Endodermal cell (in vitro differentiated cells): Measurements from ENCODE around the gene QTRT2. TPM values are rescaled to one million over a fixed set of nuclear protein-coding genes. Genes with fewer than 3 reads are reported as not detected.
A peak's percentile ranks its signal among the peaks of the same experiment; 100 is the strongest.

Experiments used
- DNase-seq: peaks from one replicate; pipeline ENCODE4 v3.0.0-alpha.2; 2017
- H3K27ac ChIP-seq: 2 replicates; pipeline ENCODE4 v1.5.1; 2013; ENCODE audit warnings: mild to moderate bottlenecking, low read depth, low read length, moderate library complexity
- H3K27me3 ChIP-seq: 2 replicates; pipeline ENCODE4 v1.6.1; 2013; ENCODE audit warnings: mild to moderate bottlenecking, low read length, moderate library complexity; ENCODE audit not compliant: insufficient read depth, control insufficient read depth, poor library complexity, severe bottlenecking
- H3K36me3 ChIP-seq: 2 replicates; pipeline ENCODE4 v1.7.0; 2013; ENCODE audit warnings: mild to moderate bottlenecking, low read length, moderate library complexity; ENCODE audit not compliant: control insufficient read depth, insufficient read depth
- H3K4me1 ChIP-seq: one replicate; pipeline ENCODE4 v1.7.0; 2013; ENCODE audit warnings: low read length; ENCODE audit not compliant: control insufficient read depth, insufficient read depth
- H3K4me3 ChIP-seq: 2 replicates; pipeline ENCODE4 v1.5.1; 2013; ENCODE audit warnings: mild to moderate bottlenecking, low read length, moderate library complexity
- H3K9ac ChIP-seq: 2 replicates; pipeline ENCODE4 v1.6.1; 2013; ENCODE audit warnings: mild to moderate bottlenecking, low read length, moderate library complexity; ENCODE audit not compliant: poor library complexity, severe bottlenecking; ENCODE audit errors: extremely low read depth
- H3K9me3 ChIP-seq: 2 replicates; pipeline ENCODE4 v1.6.1; 2013; ENCODE audit warnings: mild to moderate bottlenecking, low read length, moderate library complexity; ENCODE audit not compliant: control insufficient read depth
- H3K27ac Mint-ChIP-seq: 2 replicates; pipeline ENCODE4 v1.8.0; 2020; ENCODE audit warnings: mixed read lengths
- H3K27me3 Mint-ChIP-seq: 2 replicates; pipeline ENCODE4 v1.8.0; 2021; ENCODE audit warnings: mild to moderate bottlenecking, mixed read lengths; ENCODE audit not compliant: insufficient read depth
- H3K36me3 Mint-ChIP-seq: 2 replicates; pipeline ENCODE4 v1.8.0; 2020; ENCODE audit warnings: low read depth, mixed read lengths
- H3K4me1 Mint-ChIP-seq: 2 replicates; pipeline ENCODE4 v1.8.0; 2020; ENCODE audit warnings: mixed read lengths
- H3K4me3 Mint-ChIP-seq: 2 replicates; pipeline ENCODE4 v1.8.0; 2020; ENCODE audit warnings: mild to moderate bottlenecking, moderate library complexity, mixed read lengths
- H3K9me3 Mint-ChIP-seq: 2 replicates; pipeline ENCODE4 v1.8.0; 2020; ENCODE audit warnings: mild to moderate bottlenecking, mixed read lengths
- CTCF ChIP-seq: fragments of 200-600 bp; sonication (generic); conservative IDR thresholded peaks from 2 replicates; pipeline ENCODE4 v1.5.0; 2021; ENCODE audit warnings: antibody characterized with exemption, mild to moderate bottlenecking
- WGBS, 2 experiments: methylation state at CpG; one replicate each; pipeline versions ENCODE4 v1.1.5 to v1.1.7; 2013; ENCODE audit warnings: missing lambda C conversion rate in 2 of 2, mixed read lengths in 1 of 2; ENCODE audit not compliant: insufficient coverage in 1 of 2, insufficient read length in 1 of 2; 5-methylcytosine and 5-hydroxymethylcytosine counted together
- total RNA-seq, 2 donors: library from RNA; stranded (reverse); fragmentation: NEBNext Ultra II Directional in 1 of 2; extraction: Animal tissue kit (Norgen Biotek cat#: 25700) in 1 of 2; gene quantifications; 2 replicates in 1 of 2; 3 replicates in 1 of 2; pipeline ENCODE4 v1.2.1, GENCODE V29; 2021

Gene QTRT2
- total RNA-seq, 2 donors from 2014 or later = 33.0 to 37.7 TPM

GRCh38 chr3:114057011-114057347 is 442 bp downstream of the QTRT2 start:
- Histone ChIP-seq H3K27me3 (no peaks in the 10 kb centered on the region), H3K9me3 (no peaks in the 10 kb centered on the region), H3K4me3 (peak overlapping the region; percentile 99), H3K9ac (peak overlapping the region; percentile 90), H3K27ac (peak overlapping the region; percentile 0), H3K4me1 (no peaks in the 10 kb centered on the region), H3K36me3 (peaks cover 8% of the 10 kb centered on the region)
- H3K27me3 Mint-ChIP-seq = no peaks in the 10 kb centered on the region
- TF ChIP-seq CTCF = no peak
- 0% methylated on average over 7 to 8 of the region's 8 CpGs for WGBS, 2 experiments
- H3K9me3 Mint-ChIP-seq = no peaks in the 10 kb centered on the region
- H3K36me3 Mint-ChIP-seq = no peaks in the 10 kb centered on the region
- no peak for DNase-seq
- H3K4me1 Mint-ChIP-seq = peaks cover 10% of the 10 kb centered on the region
- peak overlapping the region; percentile 86 for H3K4me3 Mint-ChIP-seq
- peak overlapping the region; percentile 99 for H3K27ac Mint-ChIP-seq

- 91 to 100% methylated on average over 1 to 8 of the region's 8 CpGs for WGBS, 2 experiments
- no peaks in the 10 kb centered on the region for H3K9me3 ChIP-seq
- peaks cover 10% of the 10 kb centered on the region for H3K4me1 Mint-ChIP-seq
- no peak for TF ChIP-seq CTCF
- no peaks in the 10 kb centered on the region for H3K36me3 Mint-ChIP-seq
- no peaks in the 10 kb centered on the region for H3K27me3 Mint-ChIP-seq
- no peaks in the 10 kb centered on the region for H3K4me1 ChIP-seq
- no peaks in the 10 kb centered on the region for H3K9me3 Mint-ChIP-seq
- no peak overlapping the region for H3K4me3 ChIP-seq
- H3K27ac ChIP-seq = no peak overlapping the region
- H3K4me3 Mint-ChIP-seq = peak overlapping the region; percentile 86
- H3K9ac ChIP-seq = no peak overlapping the region
- peaks cover 8% of the 10 kb centered on the region for H3K36me3 ChIP-seq
- no peaks in the 10 kb centered on the region for H3K27me3 ChIP-seq
- no peak for DNase-seq
- no peak overlapping the region for H3K27ac Mint-ChIP-seq
These were observed 2.1 kb downstream of the QTRT2 start for GRCh38 chr3:114058646-114059045.

GRCh38 chr3:114060906-114061655 is 4.5 kb downstream of the QTRT2 start:
- Histone ChIP-seq H3K9ac (no peak overlapping the region), H3K36me3 (peaks cover 23% of the 10 kb centered on the region), H3K4me1 (no peaks in the 10 kb centered on the region), H3K9me3 (no peaks in the 10 kb centered on the region), H3K27ac (no peak overlapping the region), H3K4me3 (no peak overlapping the region), H3K27me3 (no peaks in the 10 kb centered on the region)
- 95% methylated on average over 6 to 8 of the region's 8 CpGs for WGBS, 2 experiments
- Mint-ChIP-seq H3K4me1 (peaks cover 6% of the 10 kb centered on the region), H3K4me3 (no peak overlapping the region), H3K27me3 (no peaks in the 10 kb centered on the region), H3K9me3 (no peaks in the 10 kb centered on the region), H3K36me3 (peaks cover 6% of the 10 kb centered on the region), H3K27ac (peak overlapping the region; percentile 18)
- DNase-seq = no peak
- TF ChIP-seq CTCF = no peak
